GM12872 (cell line): ENCODE results near the gene LCMT2.

Source experiments
- TF ChIP-seq, protein P1 (sequence below): IDR thresholded peaks from 3 replicates; pipeline ENCODE4 v1.5.1; 2011; ENCODE audit warnings: low read depth, mild to moderate bottlenecking, low read length, moderate library complexity; ENCODE audit not compliant: insufficient read depth

Gene LCMT2

DNA sequence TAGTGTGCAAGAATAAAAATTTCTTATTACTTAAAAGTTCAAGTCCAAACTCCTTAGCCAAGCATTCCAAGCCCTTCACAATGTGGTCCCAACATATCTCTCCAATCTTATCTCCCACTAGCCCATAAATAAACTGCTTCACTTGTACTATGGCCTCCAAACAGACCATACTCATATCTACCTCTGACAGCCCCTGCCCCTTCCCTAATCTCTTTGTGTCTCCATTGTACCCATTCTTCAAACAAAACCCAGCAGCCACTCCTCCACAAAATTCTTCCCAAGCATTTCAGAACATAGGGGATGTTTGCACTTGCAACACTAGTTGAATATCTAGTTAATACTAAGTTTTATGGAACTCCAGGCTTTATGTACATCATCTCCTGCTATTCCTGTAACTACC lies 30.5 kb downstream of the LCMT2 start:
- TF ChIP-seq, protein P1, sequence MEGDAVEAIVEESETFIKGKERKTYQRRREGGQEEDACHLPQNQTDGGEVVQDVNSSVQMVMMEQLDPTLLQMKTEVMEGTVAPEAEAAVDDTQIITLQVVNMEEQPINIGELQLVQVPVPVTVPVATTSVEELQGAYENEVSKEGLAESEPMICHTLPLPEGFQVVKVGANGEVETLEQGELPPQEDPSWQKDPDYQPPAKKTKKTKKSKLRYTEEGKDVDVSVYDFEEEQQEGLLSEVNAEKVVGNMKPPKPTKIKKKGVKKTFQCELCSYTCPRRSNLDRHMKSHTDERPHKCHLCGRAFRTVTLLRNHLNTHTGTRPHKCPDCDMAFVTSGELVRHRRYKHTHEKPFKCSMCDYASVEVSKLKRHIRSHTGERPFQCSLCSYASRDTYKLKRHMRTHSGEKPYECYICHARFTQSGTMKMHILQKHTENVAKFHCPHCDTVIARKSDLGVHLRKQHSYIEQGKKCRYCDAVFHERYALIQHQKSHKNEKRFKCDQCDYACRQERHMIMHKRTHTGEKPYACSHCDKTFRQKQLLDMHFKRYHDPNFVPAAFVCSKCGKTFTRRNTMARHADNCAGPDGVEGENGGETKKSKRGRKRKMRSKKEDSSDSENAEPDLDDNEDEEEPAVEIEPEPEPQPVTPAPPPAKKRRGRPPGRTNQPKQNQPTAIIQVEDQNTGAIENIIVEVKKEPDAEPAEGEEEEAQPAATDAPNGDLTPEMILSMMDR = no peak

- TF ChIP-seq, protein P1 = no peak
These were observed 31.0 kb downstream of the LCMT2 start for GRCh38 chr15:43299411-43299810.

DNA sequence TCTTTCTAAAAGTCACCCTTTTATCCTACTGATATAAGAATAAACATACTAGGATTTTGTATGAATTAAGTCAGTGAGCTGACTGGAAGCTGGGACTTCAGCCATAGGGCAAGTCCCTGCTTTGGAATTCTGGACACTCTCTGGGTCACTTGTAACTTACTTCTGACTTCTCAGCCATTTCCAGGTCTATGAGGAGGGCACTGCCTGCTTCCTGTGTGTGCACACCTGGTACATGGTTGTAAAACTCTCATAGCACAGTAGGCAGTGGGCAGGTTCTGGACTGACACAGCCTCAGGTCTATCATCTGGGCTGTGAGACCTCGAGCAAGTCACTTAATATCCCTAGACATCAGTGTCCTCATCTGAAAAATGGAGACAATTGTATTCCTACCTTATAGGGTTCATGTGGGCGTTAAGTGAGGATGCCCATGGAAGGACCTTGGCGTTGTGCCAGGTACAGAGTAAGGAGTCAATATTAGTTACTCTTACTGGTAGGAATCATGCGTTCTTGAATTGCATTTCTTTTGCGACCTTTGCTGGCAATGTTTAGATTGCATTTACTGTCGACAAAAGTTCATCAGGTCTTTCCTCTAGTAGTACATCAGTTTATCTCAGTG lies 36.2 kb downstream of the LCMT2 start:
- TF ChIP-seq, protein P1 = no peak

DNA sequence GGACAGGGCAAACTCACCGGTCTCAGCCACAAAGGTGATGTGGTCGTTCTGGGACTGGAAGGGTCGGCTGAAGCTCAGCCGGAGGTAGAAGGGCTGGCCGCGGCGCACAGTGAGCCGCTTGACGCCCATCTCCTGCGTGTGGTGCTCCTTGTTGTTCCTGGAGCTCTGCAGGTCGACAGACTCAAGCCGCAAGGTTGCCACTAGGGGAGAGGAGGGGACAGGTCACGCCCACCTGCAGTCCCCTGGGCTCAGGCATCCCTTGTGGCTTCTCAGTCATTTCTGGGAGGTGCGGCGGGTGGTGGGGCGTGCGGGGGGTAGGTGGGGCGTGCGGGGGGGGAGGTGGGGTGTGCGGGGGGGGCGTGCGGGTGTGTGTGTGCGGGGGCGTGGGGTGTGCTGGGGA lies 36.9 kb downstream of the LCMT2 start:
- TF ChIP-seq, protein P1 = no peak

DNA sequence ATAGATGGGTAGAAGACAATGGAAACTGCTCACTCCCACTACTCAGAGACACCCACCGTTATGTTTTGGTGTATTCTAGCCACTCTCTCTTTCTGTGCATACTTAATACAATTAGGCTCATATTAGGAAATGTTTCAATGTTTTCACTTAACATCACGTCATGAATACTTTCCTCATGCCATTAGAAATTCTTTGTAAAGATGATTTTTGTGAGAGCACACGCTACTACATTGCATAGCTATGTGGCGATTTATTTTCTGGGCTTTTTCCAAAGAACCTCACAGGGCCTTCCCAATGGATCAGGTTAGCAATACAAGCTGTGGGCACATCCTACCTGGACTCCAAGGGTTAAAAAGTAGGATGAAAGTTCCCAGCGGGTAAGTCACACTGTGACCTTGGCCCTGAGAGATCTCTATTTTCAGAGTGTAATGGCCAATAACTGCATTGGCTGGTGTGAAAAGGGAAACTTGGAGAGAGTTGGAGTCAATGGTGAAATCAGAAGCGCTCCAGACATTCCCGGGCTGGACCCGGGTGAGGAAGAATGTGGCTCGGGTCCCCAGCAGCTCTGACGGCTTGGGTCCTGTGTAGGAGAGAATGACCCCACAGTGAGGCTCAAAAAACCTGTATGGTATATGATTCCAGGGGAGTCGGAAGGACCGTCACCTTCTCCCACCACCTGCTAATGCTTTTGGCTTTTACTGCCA lies 37.8 kb downstream of the LCMT2 start:
- TF ChIP-seq, protein P1 = no peak

GRCh38 chr15:43287254-43287653 lies 43.1 kb downstream of the LCMT2 start:
- TF ChIP-seq, protein P1 = no peak

DNA sequence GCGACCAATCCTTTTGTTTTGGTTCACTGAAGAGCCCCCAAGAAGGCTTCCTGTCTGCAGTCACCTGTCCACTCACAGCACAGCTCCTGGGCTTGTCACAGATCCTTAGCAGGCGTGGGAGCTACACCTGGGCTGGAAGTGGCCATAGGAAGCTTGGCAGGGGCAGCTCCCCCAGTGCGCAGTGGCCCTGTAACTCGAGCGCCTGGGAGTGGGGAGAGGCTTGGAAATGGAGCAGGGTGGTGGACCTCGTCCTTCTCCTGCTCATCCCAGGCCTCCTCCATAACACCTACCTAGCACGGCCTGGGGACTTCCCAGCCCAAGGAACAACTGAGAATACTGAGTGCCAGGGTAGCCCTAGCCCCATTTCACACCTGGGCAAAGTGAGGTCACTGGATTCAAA lies 44.3 kb downstream of the LCMT2 start:
- TF ChIP-seq, protein P1 = no peak
